ENCODE results near the gene ATG9A.

Gene ATG9A

GRCh38 chr2:219197388-219197787 is 32.0 kb downstream of the ATG9A start:
- no peak for TF ChIP-seq CTCF (IDR thresholded peaks at IDR 0.05; ENCODE audit: insufficient read depth, low read depth, low read length, missing control alignments)
- H3K4me3 ChIP-seq (ENCODE audit: low read length): no peak overlapping the region
- no peak for DNase-seq (ENCODE audit: low read depth)

GRCh38 chr2:219186754-219187456 is 42.5 kb downstream of the ATG9A start:
- no peak for DNase-seq (ENCODE audit: low read depth)

DNA sequence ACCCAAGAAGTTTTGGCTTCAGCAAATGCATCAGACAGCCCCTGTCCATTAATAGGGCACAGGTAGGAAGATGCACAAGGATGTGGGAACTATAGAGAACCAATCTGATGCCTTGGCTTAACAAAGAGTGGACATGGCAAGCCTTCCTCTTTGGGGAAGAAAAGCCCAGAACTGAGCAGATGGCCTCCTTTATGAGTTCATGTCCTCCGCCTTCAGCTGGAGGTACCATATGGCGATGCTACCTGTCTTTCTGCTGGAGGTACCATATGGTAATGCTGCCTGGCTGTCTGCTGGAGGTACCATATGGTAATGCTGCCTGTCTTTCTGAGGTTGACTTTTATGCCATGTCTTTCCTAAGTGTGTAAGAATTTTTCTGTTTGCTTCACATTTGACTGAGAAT is 45.3 kb downstream of the ATG9A start:
- no peak for TF ChIP-seq CTCF (IDR thresholded peaks at IDR 0.05; ENCODE audit: insufficient read depth, low read depth, low read length, missing control alignments)
- DNase-seq (ENCODE audit: low read depth): no peak
- no peak overlapping the region for H3K4me3 ChIP-seq (ENCODE audit: low read length)

More at GRCh38 chr2:219186754-219187456, 42.5 kb downstream of the ATG9A start:
- no peak for TF ChIP-seq CTCF (IDR thresholded peaks at IDR 0.05; ENCODE audit: insufficient read depth, low read depth, low read length, missing control alignments)
- H3K4me3 ChIP-seq (ENCODE audit: low read length): no peak overlapping the region

DNA sequence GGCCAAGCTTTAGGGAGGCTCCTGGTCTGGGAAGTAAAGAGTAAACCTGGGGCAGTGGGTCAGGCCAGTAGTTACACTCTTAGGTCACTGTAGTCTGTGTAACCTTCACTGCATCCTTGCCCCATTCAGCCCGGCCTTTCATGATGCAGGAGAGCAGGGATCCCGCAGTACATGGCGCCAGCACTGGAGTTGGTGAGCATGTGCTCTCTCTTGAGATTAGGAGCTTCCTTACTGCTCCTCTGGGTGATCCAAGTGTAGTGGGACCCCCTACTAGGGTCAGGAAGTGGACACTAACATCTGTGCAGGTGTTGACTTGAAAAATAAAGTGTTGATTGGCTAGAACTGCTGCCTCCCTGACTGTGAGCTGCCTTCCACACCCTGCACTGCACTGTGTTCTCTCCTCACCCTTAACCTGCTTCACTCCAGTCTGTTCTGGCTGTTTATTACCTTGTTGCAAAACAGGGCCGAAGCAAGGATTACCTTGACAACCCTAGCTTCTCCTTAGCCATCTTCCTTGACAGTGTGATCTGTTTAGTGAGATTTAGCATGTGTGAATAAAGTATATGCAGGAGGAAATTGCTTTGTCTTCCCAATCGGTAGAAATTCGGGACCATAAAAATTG is 46.2 kb downstream of the ATG9A start:
- H3K4me3 ChIP-seq (ENCODE audit: low read length): no peak overlapping the region
- no peak for DNase-seq (ENCODE audit: low read depth)
- no peak for TF ChIP-seq CTCF (IDR thresholded peaks at IDR 0.05; ENCODE audit: insufficient read depth, low read depth, low read length, missing control alignments)

- no peak for DNase-seq (ENCODE audit: low read depth)
- TF ChIP-seq CTCF (IDR thresholded peaks at IDR 0.05; ENCODE audit: insufficient read depth, low read depth, low read length, missing control alignments): no peak
- H3K4me3 ChIP-seq (ENCODE audit: low read length): no peak overlapping the region
Measured at GRCh38 chr2:219182331-219183150, 46.9 kb downstream of the ATG9A start.

DNA sequence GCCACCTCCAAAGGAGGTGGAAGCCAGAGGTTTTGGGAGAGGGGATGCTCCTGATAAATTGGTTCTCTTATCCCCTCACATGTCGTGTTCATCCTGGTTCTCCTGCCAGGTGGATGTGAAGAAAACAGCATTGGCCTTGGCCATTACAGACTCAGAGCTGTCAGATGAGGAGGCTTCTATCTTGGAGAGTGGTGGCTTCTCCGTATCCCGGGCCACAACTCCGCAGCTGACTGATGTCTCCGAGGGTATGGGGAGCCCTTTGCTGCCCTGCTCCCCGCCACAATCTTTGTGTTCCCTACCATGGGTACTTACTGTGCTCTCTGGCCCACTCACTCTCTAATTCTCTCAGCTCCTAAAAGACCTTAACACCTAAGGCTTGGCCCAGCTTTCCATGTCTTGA is 47.9 kb downstream of the ATG9A start:
- no peak for TF ChIP-seq CTCF (IDR thresholded peaks at IDR 0.05; ENCODE audit: insufficient read depth, low read depth, low read length, missing control alignments)
- no peak for DNase-seq (ENCODE audit: low read depth)
- no peak overlapping the region for H3K4me3 ChIP-seq (ENCODE audit: low read length)
